Measurements from ENCODE around the gene ANKRD24.

DNA sequence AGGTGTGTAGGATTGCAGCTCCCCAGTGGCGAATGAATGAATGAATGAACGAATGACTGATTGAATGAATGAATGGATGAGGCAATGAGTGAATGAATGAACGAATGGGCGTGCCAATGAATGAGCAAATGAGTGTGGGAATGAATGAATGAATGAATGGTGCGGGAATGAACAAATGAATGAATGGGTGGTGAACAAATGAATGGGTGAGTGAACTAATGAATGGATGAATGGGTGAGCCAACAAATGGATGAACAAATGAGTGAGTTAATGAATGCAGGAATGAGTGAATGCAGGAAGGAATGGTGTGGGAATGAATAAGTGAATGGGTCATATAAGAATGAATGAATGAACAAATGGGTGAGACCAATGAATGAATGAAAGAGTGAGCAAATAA lies 14.7 kb downstream of the ANKRD24 start:
- TF ChIP-seq, protein P1, sequence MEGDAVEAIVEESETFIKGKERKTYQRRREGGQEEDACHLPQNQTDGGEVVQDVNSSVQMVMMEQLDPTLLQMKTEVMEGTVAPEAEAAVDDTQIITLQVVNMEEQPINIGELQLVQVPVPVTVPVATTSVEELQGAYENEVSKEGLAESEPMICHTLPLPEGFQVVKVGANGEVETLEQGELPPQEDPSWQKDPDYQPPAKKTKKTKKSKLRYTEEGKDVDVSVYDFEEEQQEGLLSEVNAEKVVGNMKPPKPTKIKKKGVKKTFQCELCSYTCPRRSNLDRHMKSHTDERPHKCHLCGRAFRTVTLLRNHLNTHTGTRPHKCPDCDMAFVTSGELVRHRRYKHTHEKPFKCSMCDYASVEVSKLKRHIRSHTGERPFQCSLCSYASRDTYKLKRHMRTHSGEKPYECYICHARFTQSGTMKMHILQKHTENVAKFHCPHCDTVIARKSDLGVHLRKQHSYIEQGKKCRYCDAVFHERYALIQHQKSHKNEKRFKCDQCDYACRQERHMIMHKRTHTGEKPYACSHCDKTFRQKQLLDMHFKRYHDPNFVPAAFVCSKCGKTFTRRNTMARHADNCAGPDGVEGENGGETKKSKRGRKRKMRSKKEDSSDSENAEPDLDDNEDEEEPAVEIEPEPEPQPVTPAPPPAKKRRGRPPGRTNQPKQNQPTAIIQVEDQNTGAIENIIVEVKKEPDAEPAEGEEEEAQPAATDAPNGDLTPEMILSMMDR (conservative IDR thresholded peaks at IDR 0.05; ENCODE audit: low read length) = no peak
- TF ChIP-seq EZH2phosphoT487 (IDR thresholded peaks at IDR 0.05; ENCODE audit: borderline replicate concordance) = no peak
